Upper lobe of left lung (tissue), 4 donors: ENCODE measurements around the gene GDF11.

ENCODE experiments used
- CTCF ChIP-seq, 6 experiments: fragments of 450-650 bp in 4 of 6; fragments of 200-600 bp in 2 of 6; sonication (generic) in 2 of 6; IDR thresholded peaks; one replicate each; pipeline ENCODE4 v1.5.1; 2016 to 2019; ENCODE audit warnings: antibody characterized with exemption in 6 of 6
- EP300 ChIP-seq, 4 donors: sonication (generic); formaldehyde crosslinking; IDR thresholded peaks; one replicate each; pipeline ENCODE4 v1.5.1; 2017; ENCODE audit warnings: antibody characterized with exemption in 4 of 4, control low read depth in 2 of 4
- POLR2A ChIP-seq, 4 donors: fragments of 450-650 bp; IDR thresholded peaks; one replicate each; pipeline ENCODE4 v1.5.1; 2016 to 2017; ENCODE audit warnings: antibody characterized with exemption in 4 of 4, mild to moderate bottlenecking in 2 of 4
- POLR2AphosphoS5 ChIP-seq, 2 donors: sonication (generic); formaldehyde crosslinking; IDR thresholded peaks; one replicate each; pipeline ENCODE4 v1.5.1; 2017; ENCODE audit warnings: antibody characterized with exemption in 2 of 2

GRCh38 chr12:55724940-55725309, 18.0 kb upstream of the GDF11 start:
- no peak for TF ChIP-seq CTCF (IDR thresholded peaks at IDR 0.05)
- no peak for TF ChIP-seq POLR2AphosphoS5 (IDR thresholded peaks at IDR 0.05)
- no peak for TF ChIP-seq POLR2A (IDR thresholded peaks at IDR 0.05)
- no peak for TF ChIP-seq EP300 (IDR thresholded peaks at IDR 0.05)
